RWPE1 (cell line): ENCODE data around the gene SPR.
A peak's percentile ranks its signal among the peaks of the same experiment; 100 is the strongest.

ENCODE experiments used
- CTCF ChIA-PET: fragments of 350-600 bp; sonication (Branson Sonifier 250); formaldehyde crosslinking; extraction: SDS; loops from one replicate; lab custom pipeline; 2021; lab: Yijun Ruan, JAX
- POLR2A ChIA-PET: fragments of 400-600 bp; formaldehyde crosslinking; extraction: SDS; loops from one replicate; lab custom pipeline; 2020; ENCODE audit warnings: antibody characterized with exemption; ENCODE audit not compliant: low non-redundant PET; lab: Yijun Ruan, JAX
- DNase-seq: peaks from one replicate; pipeline ENCODE4 v3.0.0; 2012; ENCODE audit warnings: low spot score
- H3K27ac ChIP-seq: fragments of 450-650 bp; 2 replicates; pipeline ENCODE4 v1.5.1; 2017
- TF ChIP-seq, protein P1 (sequence below): fragments of 450-650 bp; conservative IDR thresholded peaks from 2 replicates; pipeline ENCODE4 v1.5.1; 2017; ENCODE audit warnings: low read depth, mild to moderate bottlenecking

SPR gene

DNA sequence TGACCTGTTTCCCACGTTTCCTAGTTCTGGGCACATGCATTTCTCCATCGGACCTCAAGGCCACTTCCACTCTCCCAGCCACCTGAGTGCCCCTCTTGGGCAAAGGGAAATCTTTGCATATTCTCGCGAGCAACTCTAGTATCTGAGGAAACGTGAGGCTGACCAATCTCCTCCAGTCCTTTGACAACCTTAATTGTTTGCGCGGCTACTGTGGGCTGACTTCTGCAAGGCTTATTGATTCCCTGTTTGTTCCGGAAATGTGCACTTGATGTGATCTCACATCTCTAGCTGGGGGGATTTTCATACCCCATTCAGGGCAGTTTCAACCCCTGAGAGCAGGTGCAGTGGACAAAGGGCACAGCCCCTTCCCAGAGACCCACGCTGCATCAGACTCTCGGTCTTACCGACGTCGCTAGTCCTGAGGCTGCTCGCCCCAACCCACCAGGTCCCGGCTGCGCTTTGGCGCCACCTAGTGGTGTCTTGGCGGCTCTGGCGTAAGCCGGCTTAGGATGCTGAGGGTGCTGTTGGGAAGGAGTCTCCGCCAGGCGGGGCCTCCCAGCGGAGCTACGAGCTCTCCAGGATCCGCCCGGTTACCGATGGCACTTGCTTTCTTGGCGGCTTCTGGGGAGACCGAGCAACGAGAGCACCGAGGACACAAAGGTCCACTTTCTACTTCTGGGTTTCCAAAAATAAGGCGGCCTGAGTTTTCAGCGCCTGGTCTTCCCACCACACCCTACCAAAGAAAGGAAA, 24.8 kb upstream of the SPR start:
- DNase-seq, result peak; percentile 95
- ChIA-PET CTCF (interaction anchor here (0.5 to 1.5 kb wide), 17 partner anchors 25 to 1494 kb away, joined by 3 to 7 read pairs (median 3); partner anchors contain the start of gene SPR), POLR2A (no interaction called here)
- H3K27ac ChIP-seq, result no peak overlapping the region
- TF ChIP-seq, protein P1, sequence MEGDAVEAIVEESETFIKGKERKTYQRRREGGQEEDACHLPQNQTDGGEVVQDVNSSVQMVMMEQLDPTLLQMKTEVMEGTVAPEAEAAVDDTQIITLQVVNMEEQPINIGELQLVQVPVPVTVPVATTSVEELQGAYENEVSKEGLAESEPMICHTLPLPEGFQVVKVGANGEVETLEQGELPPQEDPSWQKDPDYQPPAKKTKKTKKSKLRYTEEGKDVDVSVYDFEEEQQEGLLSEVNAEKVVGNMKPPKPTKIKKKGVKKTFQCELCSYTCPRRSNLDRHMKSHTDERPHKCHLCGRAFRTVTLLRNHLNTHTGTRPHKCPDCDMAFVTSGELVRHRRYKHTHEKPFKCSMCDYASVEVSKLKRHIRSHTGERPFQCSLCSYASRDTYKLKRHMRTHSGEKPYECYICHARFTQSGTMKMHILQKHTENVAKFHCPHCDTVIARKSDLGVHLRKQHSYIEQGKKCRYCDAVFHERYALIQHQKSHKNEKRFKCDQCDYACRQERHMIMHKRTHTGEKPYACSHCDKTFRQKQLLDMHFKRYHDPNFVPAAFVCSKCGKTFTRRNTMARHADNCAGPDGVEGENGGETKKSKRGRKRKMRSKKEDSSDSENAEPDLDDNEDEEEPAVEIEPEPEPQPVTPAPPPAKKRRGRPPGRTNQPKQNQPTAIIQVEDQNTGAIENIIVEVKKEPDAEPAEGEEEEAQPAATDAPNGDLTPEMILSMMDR, result peak; percentile 97

- CTCF ChIA-PET, result interaction anchor here (0.5 to 1.5 kb wide), 12 partner anchors 41 to 1495 kb away, joined by 3 to 7 read pairs (median 3); no protein-coding TSS in a partner anchor
- TF ChIP-seq, protein P1, result no peak
- H3K27ac ChIP-seq, result no peak overlapping the region
- no peak for DNase-seq
- POLR2A ChIA-PET, result no interaction called here
These were observed 24.2 kb upstream of the SPR start for GRCh38 chr2:72863046-72863445.

- ChIA-PET POLR2A (no interaction called here), CTCF (no interaction called here)
- DNase-seq, result peak; percentile 92
- TF ChIP-seq, protein P1, result no peak
- H3K27ac ChIP-seq, result no peak overlapping the region
These were observed 22.7 kb upstream of the SPR start for GRCh38 chr2:72864500-72864899.

DNA sequence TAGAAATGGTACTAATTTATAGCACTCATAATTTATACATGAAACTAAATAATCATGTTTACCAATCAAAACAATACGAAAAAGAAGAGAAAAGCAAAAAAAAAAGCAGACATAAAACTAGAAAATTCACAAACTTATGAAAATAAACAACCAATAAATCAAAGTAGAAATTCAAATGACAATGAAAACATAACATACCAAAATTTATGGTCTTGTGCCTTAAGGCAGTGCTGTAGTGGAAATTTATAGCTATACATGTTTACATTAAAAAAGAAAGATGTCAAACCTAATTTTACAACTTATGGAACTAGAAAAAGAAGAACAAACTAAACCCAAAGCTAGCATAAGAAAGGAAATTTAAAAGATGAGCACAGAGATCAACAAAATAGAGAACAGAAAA, 16.1 kb upstream of the SPR start:
- ChIA-PET POLR2A (no interaction called here), CTCF (interaction anchor here (0.7 to 1.5 kb wide), 3 partner anchors 17 to 152 kb away, joined by 3 to 7 read pairs (median 7); partner anchors contain the start of gene SPR)
- TF ChIP-seq, protein P1, result no peak
- DNase-seq, result no peak
- no peak overlapping the region for H3K27ac ChIP-seq

GRCh38 chr2:72871880-72872279, 15.3 kb upstream of the SPR start:
- CTCF ChIA-PET, result no interaction called here
- H3K27ac ChIP-seq, result no peak overlapping the region
- TF ChIP-seq, protein P1, result no peak
- DNase-seq, result no peak
- POLR2A ChIA-PET, result no interaction called here

- TF ChIP-seq, protein P1, result no peak
- CTCF ChIA-PET, result interaction anchor here (1.0 kb wide), 1 partner anchor 10 kb away, joined by 3 read pairs; no protein-coding TSS in a partner anchor
- peak; percentile 63 for DNase-seq
- H3K27ac ChIP-seq, result no peak overlapping the region
- POLR2A ChIA-PET, result no interaction called here
These were observed 3.7 kb upstream of the SPR start for GRCh38 chr2:72883356-72883962.
